ENCODE data around the gene GLIPR2.

GLIPR2 gene

GRCh38 chr9:36143245-36143641 is 6.7 kb downstream of the GLIPR2 start:
- Histone ChIP-seq H3K36me3 (replicated peaks) (no peaks in the 10 kb centered on the region), H3K9me3 (no peaks in the 10 kb centered on the region), H3K4me3 (no peak overlapping the region), H3K27me3 (ENCODE audit: low read depth) (no peaks in the 10 kb centered on the region), H3K4me1 (no peaks in the 10 kb centered on the region)
- no peak for DNase-seq (ENCODE audit: low spot score in 2 of 2)
- in situ Hi-C loops (cut with MboI; ENCODE audit: low sequenced_read_pairs): no loop called here

DNA sequence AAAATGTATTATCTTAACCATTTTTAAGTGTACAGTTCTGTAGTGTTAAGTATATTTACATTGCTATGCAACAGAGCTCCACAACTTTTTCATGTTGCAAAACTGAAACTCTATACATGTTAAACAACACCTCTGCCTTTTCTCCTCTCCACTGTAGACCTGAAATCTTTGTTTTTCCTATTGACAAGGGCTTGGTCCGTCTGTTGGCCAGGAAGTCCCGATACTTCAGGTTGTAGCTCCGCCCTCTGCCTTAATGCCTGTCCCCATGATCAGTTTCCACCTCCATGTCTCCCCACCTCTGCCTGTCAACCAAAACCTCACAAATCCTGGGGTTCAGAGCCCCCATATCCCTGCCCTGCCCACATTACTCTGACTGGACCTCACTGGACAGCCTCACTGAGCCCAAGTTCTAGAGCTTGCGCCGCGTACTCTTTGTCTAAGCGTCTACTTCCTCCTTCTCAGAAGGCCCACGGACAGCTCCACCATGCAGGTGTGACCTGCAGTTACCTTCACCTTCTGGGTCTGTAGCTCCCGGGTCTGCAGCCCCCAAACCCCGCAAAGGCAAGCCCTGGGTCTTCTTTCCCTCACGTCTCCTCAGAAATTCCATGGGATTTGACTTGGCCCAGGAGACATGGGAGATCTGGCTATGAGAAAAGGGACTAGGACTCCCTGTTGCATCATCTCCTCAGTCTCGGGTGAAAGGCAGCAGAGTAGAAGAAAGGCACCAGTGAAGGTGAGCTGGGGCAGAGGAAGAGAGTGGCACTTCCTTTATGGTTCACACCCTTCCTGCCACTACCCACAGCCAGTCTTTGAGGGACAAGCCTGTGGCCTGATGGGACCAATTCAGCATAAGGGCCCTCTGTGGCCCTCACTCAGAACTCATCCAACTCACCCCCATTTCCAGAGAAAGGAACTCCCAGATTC is 8.0 kb downstream of the GLIPR2 start:
- in situ Hi-C loops (cut with MboI; ENCODE audit: low sequenced_read_pairs): no loop called here
- H3K9me3 ChIP-seq: no peaks in the 10 kb centered on the region
- H3K27me3 ChIP-seq (ENCODE audit: low read depth): no peaks in the 10 kb centered on the region
- H3K4me3 ChIP-seq: no peak overlapping the region
- H3K36me3 ChIP-seq (replicated peaks): no peaks in the 10 kb centered on the region
- DNase-seq (ENCODE audit: low spot score in 2 of 2): no peak
- H3K4me1 ChIP-seq: no peaks in the 10 kb centered on the region

- H3K4me3 ChIP-seq: no peak overlapping the region
- DNase-seq (ENCODE audit: low spot score in 2 of 2): no peak
- in situ Hi-C loops (cut with MboI; ENCODE audit: low sequenced_read_pairs): no loop called here
- no peaks in the 10 kb centered on the region for H3K4me1 ChIP-seq
- H3K36me3 ChIP-seq (replicated peaks): no peaks in the 10 kb centered on the region
- no peaks in the 10 kb centered on the region for H3K9me3 ChIP-seq
- H3K27me3 ChIP-seq (ENCODE audit: low read depth): no peaks in the 10 kb centered on the region
Observed at GRCh38 chr9:36145970-36146369, 9.4 kb downstream of the GLIPR2 start.

GRCh38 chr9:36146651-36147050 is 10.1 kb downstream of the GLIPR2 start:
- Histone ChIP-seq H3K4me3 (no peak overlapping the region), H3K36me3 (replicated peaks) (no peaks in the 10 kb centered on the region), H3K9me3 (no peaks in the 10 kb centered on the region), H3K27me3 (ENCODE audit: low read depth) (no peaks in the 10 kb centered on the region), H3K4me1 (no peaks in the 10 kb centered on the region)
- DNase-seq (ENCODE audit: low spot score in 2 of 2): no peak
- in situ Hi-C loops (cut with MboI; ENCODE audit: low sequenced_read_pairs): no loop called here

- H3K4me1 ChIP-seq: no peaks in the 10 kb centered on the region
- DNase-seq (ENCODE audit: low spot score in 2 of 2): no peak
- no peaks in the 10 kb centered on the region for H3K27me3 ChIP-seq (ENCODE audit: low read depth)
- H3K4me3 ChIP-seq: no peak overlapping the region
- H3K9me3 ChIP-seq: no peaks in the 10 kb centered on the region
- no peaks in the 10 kb centered on the region for H3K36me3 ChIP-seq (replicated peaks)
- in situ Hi-C loops (cut with MboI; ENCODE audit: low sequenced_read_pairs): no loop called here
Observed at GRCh38 chr9:36147441-36148175, 11.1 kb downstream of the GLIPR2 start.

DNA sequence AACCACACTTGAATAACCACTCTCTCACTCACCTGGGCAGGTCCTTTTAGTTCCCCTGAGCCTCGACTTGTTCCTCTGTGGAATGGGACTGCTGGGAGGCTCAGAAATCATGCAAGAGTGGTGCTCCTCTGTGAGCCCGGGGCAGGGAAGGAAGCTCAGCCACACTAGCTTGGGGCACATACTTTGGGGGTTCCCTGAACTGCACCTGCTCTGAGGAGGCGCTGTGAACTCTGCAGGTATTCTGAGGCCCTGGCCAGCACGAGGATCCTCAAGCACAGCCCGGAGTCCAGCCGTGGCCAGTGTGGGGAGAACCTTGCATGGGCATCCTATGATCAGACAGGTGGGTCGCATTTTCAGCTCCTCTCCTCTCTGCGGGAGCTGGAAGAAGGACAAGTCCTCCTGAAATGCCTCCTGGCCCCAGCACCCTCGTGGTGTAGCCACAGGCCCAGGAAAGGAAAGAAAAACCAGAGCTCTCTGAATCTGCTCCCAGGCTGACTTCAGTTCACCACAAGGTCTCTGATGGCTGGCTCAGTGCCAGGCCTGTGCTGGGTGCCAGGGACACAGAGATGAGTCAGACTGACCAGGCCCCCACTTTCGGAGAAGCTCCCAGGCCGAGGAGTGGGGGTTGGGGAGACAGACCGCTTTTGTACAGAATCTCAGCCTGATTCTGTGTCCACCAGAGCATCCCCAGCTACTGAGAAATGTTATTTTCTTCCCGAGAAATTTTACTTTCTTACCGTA is 11.9 kb downstream of the GLIPR2 start:
- no peaks in the 10 kb centered on the region for H3K9me3 ChIP-seq
- DNase-seq (ENCODE audit: low spot score in 2 of 2): no peak

GRCh38 chr9:36149197-36149596 is 12.7 kb downstream of the GLIPR2 start:
- H3K36me3 ChIP-seq (replicated peaks): no peaks in the 10 kb centered on the region
- no peaks in the 10 kb centered on the region for H3K27me3 ChIP-seq (ENCODE audit: low read depth)
- no peaks in the 10 kb centered on the region for H3K4me1 ChIP-seq
- no peak for DNase-seq (ENCODE audit: low spot score in 2 of 2)
- in situ Hi-C loops (cut with MboI; ENCODE audit: low sequenced_read_pairs): no loop called here
- H3K9me3 ChIP-seq: no peaks in the 10 kb centered on the region
- no peak overlapping the region for H3K4me3 ChIP-seq

More for the DNA sequence above, 11.9 kb downstream of the GLIPR2 start:
- Histone ChIP-seq H3K4me1 (no peaks in the 10 kb centered on the region), H3K36me3 (replicated peaks) (no peaks in the 10 kb centered on the region), H3K4me3 (no peak overlapping the region), H3K27me3 (ENCODE audit: low read depth) (no peaks in the 10 kb centered on the region)
- in situ Hi-C loops (cut with MboI; ENCODE audit: low sequenced_read_pairs): no loop called here

- Histone ChIP-seq H3K27me3 (ENCODE audit: low read depth) (no peaks in the 10 kb centered on the region), H3K9me3 (no peaks in the 10 kb centered on the region), H3K36me3 (replicated peaks) (no peaks in the 10 kb centered on the region), H3K4me3 (no peak overlapping the region), H3K4me1 (no peaks in the 10 kb centered on the region)
- DNase-seq (ENCODE audit: low spot score in 2 of 2): no peak
- in situ Hi-C loops (cut with MboI; ENCODE audit: low sequenced_read_pairs): no loop called here
Observed at GRCh38 chr9:36150574-36151315, 14.2 kb downstream of the GLIPR2 start.

DNA sequence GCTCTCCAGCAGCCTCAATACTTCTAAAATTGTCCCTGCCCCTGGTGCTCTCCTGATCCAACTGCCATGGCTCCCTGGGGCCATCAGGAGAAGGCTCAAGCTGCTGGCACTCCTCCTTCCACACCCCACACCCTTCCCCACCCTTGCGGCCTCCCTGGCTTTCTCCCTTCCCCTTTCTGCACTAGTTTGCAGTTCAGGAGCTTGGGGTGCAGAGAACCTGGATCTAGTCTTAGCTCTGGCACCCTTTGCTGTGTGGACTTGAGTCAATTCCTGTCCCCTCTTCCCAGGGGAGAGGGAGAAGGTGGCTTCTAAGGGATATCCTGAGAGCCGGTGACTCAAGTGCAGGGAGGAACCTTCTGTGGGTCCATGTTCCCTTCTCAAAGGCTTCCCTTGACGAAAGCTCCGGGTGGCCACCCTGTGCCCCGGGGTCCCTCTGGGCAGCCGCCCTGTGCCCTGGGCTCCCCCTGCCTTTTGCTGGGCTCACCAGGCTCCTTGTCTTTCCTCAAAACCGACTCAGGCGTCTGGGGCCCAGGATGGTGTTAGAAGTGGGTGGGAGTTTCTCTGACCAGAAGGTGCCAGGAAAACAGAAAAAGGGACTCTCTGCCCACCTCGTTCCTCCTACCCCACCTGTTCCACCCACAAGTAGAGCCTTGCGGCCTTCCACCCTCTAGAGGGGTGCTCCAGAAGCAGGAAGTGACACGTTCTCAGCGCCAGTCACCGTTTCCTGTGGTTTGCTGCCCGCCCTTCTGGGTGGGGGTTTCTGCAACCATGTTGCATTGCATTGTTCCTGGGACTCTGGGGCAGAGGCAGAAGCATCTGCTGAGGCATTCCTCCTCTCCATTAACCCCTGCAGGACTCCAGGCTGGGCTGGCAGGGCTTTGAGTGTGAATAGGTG is 15.0 kb downstream of the GLIPR2 start:
- in situ Hi-C loops (cut with MboI; ENCODE audit: low sequenced_read_pairs): no loop called here
- DNase-seq (ENCODE audit: low spot score in 2 of 2): no peak
- Histone ChIP-seq H3K4me1 (no peaks in the 10 kb centered on the region), H3K36me3 (replicated peaks) (no peaks in the 10 kb centered on the region), H3K27me3 (ENCODE audit: low read depth) (no peaks in the 10 kb centered on the region), H3K9me3 (peaks cover 3% of the 10 kb centered on the region; the same call in 1 of the 2 replicates), H3K4me3 (no peak overlapping the region)

DNA sequence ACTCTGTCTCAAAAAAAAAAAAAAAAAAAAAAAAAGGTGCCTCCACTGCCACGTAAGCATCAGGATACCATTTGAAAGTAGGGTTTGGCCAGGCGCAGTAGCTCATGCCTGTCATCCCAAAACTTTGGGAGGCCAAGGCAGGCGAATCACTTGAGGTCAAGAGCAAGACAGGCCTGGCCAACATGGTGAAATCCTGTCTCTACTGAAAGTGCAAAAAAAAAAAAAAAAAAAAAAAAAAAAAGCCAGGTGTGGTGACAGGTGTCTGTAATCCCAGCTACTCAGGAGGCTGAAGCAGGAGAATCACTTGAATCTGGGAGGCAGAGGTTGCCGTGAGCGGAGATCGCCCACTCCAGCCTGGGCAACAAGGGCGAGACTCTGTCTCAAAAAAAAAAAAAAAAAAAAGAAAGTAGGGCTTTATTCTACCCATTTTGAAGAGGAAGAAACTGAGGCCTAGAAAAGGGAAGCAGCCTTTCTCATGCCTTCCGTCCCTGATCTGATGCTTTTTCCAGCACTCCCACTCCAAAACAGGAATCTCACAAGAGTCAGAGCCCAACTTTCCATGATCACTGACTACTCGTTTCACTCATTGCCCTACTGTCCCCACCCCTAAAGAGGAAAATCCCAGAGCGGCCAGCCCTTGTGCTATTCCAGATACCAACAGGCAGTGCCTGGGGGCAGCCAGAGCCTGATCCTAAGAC is 16.4 kb downstream of the GLIPR2 start:
- H3K9me3 ChIP-seq: peaks cover 6% of the 10 kb centered on the region
- DNase-seq (ENCODE audit: low spot score in 2 of 2): no peak
- in situ Hi-C loops (cut with MboI; ENCODE audit: low sequenced_read_pairs): no loop called here
- no peaks in the 10 kb centered on the region for H3K36me3 ChIP-seq (replicated peaks)
- no peaks in the 10 kb centered on the region for H3K4me1 ChIP-seq
- no peak overlapping the region for H3K4me3 ChIP-seq
- no peaks in the 10 kb centered on the region for H3K27me3 ChIP-seq (ENCODE audit: low read depth)

- Histone ChIP-seq H3K36me3 (replicated peaks) (no peaks in the 10 kb centered on the region), H3K4me3 (no peak overlapping the region), H3K27me3 (ENCODE audit: low read depth) (no peaks in the 10 kb centered on the region), H3K9me3 (peaks cover 6% of the 10 kb centered on the region), H3K4me1 (no peaks in the 10 kb centered on the region)
- in situ Hi-C loops (cut with MboI; ENCODE audit: low sequenced_read_pairs): no loop called here
- DNase-seq (ENCODE audit: low spot score in 2 of 2): no peak
Observed at GRCh38 chr9:36153746-36154145, 17.2 kb downstream of the GLIPR2 start.

GRCh38 chr9:36154331-36154952 is 17.9 kb downstream of the GLIPR2 start:
- DNase-seq (ENCODE audit: low spot score in 2 of 2): no peak
- no peaks in the 10 kb centered on the region for H3K4me1 ChIP-seq
- no peaks in the 10 kb centered on the region for H3K27me3 ChIP-seq (ENCODE audit: low read depth)
- no peak overlapping the region for H3K4me3 ChIP-seq
- peaks cover 6% of the 10 kb centered on the region for H3K9me3 ChIP-seq
- in situ Hi-C loops (cut with MboI; ENCODE audit: low sequenced_read_pairs): no loop called here
- no peaks in the 10 kb centered on the region for H3K36me3 ChIP-seq (replicated peaks)

All from HAP-1 (cell line).